ENCODE measurements around the gene PNPLA2.

DNA sequence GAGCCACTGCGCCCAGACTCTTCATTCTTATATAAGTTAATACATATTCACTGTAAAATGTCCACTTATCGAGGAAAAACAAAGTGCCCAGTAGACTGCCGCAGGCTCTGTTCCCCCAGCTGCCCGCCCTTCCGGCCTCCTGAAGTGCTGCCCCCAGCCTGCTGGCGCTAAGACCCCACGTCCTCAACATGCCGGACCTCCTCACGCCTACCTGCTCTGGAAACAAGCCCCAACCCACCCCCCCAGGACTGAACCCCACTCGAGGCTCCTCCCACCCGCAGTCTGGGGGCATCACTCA lies 42.5 kb upstream of the PNPLA2 start:
- TF ChIP-seq POLR2AphosphoS5 (IDR thresholded peaks at IDR 0.05) (no peak), POLR2A (IDR thresholded peaks at IDR 0.05) (no peak)
- TF ChIP-seq, protein P1, sequence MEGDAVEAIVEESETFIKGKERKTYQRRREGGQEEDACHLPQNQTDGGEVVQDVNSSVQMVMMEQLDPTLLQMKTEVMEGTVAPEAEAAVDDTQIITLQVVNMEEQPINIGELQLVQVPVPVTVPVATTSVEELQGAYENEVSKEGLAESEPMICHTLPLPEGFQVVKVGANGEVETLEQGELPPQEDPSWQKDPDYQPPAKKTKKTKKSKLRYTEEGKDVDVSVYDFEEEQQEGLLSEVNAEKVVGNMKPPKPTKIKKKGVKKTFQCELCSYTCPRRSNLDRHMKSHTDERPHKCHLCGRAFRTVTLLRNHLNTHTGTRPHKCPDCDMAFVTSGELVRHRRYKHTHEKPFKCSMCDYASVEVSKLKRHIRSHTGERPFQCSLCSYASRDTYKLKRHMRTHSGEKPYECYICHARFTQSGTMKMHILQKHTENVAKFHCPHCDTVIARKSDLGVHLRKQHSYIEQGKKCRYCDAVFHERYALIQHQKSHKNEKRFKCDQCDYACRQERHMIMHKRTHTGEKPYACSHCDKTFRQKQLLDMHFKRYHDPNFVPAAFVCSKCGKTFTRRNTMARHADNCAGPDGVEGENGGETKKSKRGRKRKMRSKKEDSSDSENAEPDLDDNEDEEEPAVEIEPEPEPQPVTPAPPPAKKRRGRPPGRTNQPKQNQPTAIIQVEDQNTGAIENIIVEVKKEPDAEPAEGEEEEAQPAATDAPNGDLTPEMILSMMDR (IDR thresholded peaks at IDR 0.05), result no peak
